OCI-LY1 (cell line): ENCODE measurements around the gene ZBTB38.

ENCODE experiments used
- H2AFZ ChIP-seq: fragments of 200-600 bp; sonication (generic), shearing (Covaris generic); 2 replicates; pipeline ENCODE4 v1.6.0; 2014; ENCODE audit warnings: antibody characterized with exemption, mild to moderate bottlenecking, low read length
- H3F3A ChIP-seq: fragments of 200-600 bp; sonication (generic), shearing (Covaris generic); 2 replicates; pipeline ENCODE4 v1.6.0; 2014; ENCODE audit warnings: mild to moderate bottlenecking, antibody characterized with exemption, low read length, moderate library complexity; ENCODE audit not compliant: insufficient read depth
- H3K27ac ChIP-seq: fragments of 200-600 bp; sonication (generic); 2 replicates; pipeline ENCODE4 v1.5.1; 2014; ENCODE audit warnings: low read length, mixed run types, mild to moderate bottlenecking, low read depth; ENCODE audit not compliant: poor library complexity, severe bottlenecking
- H3K27me3 ChIP-seq: fragments of 200-600 bp; sonication (generic); 2 replicates; pipeline ENCODE4 v1.6.0; 2014; ENCODE audit warnings: antibody characterized with exemption, mild to moderate bottlenecking, low read length, moderate library complexity; ENCODE audit not compliant: insufficient read depth
- H3K36me3 ChIP-seq: fragments of 200-600 bp; sonication (generic); 2 replicates; pipeline ENCODE4 v1.6.1; 2014; ENCODE audit warnings: mild to moderate bottlenecking, antibody characterized with exemption, low read length, moderate library complexity, mixed read lengths; ENCODE audit not compliant: insufficient read depth
- H3K4me1 ChIP-seq: fragments of 200-600 bp; sonication (generic); 2 replicates; pipeline ENCODE4 v1.5.1; 2014; ENCODE audit warnings: mild to moderate bottlenecking, low read length, moderate library complexity; ENCODE audit not compliant: insufficient read depth, severe bottlenecking
- H3K4me2 ChIP-seq: fragments of 200-600 bp; sonication (generic), shearing (Covaris generic); 2 replicates; pipeline ENCODE4 v1.6.1; 2014; ENCODE audit warnings: low read length
- H3K4me3 ChIP-seq: fragments of 200-600 bp; sonication (generic); 2 replicates; pipeline ENCODE4 v1.5.1; 2014; ENCODE audit warnings: low read length, low read depth, mild to moderate bottlenecking, mixed read lengths; ENCODE audit not compliant: poor library complexity, severe bottlenecking
- H3K79me2 ChIP-seq: fragments of 200-600 bp; shearing (Covaris generic); 2 replicates; pipeline ENCODE4 v1.6.1; 2016; ENCODE audit warnings: mixed run types, low read length, mixed read lengths; ENCODE audit not compliant: insufficient read depth
- H3K9ac ChIP-seq: fragments of 200-600 bp; sonication (generic), shearing (Covaris generic); 2 replicates; pipeline ENCODE4 v1.6.1; 2014; ENCODE audit warnings: mild to moderate bottlenecking, low read length, mixed read lengths
- H3K9me2 ChIP-seq: fragments of 200-600 bp; sonication (generic), shearing (Covaris generic); 2 replicates; pipeline ENCODE4 v1.6.1; 2014; ENCODE audit warnings: low read depth, mild to moderate bottlenecking, low read length, mixed read lengths
- H3K9me3 ChIP-seq: fragments of 200-600 bp; shearing (Covaris generic); 2 replicates; pipeline ENCODE4 v1.6.1; 2014; ENCODE audit warnings: low read length, mixed read lengths
- H4K20me1 ChIP-seq: fragments of 200-600 bp; sonication (generic), shearing (Covaris generic); 2 replicates; pipeline ENCODE4 v1.6.0; 2016; ENCODE audit warnings: mild to moderate bottlenecking, low read length; ENCODE audit not compliant: insufficient read depth
- CTCF ChIP-seq: fragments of 200-600 bp; sonication (generic), shearing (Covaris generic); IDR thresholded peaks from 2 replicates; pipeline ENCODE4 v1.5.1; 2017; ENCODE audit warnings: mild to moderate bottlenecking, antibody characterized with exemption, low read length, moderate library complexity, mixed read lengths
- EZH2 ChIP-seq: fragments of 200-600 bp; sonication (generic), shearing (Covaris generic); IDR thresholded peaks from 2 replicates; pipeline ENCODE4 v1.8.0; 2017; ENCODE audit warnings: borderline replicate concordance, mixed run types, mild to moderate bottlenecking, antibody characterized with exemption, low read length, moderate library complexity, mixed read lengths

The ZBTB38 gene

GRCh38 chr3:141387516-141387915 lies 19.2 kb downstream of the ZBTB38 start:
- Histone ChIP-seq H3K9ac (peak overlapping the region; percentile 93), H3K4me3 (peak overlapping the region; percentile 76), H4K20me1 (no peaks in the 10 kb centered on the region), H3K4me1 (peaks cover 91% of the 10 kb centered on the region), H3K4me2 (peak overlapping the region; percentile 96), H3K9me3 (no peaks in the 10 kb centered on the region), H2AFZ (no peak overlapping the region), H3K27me3 (no peaks in the 10 kb centered on the region), H3K9me2 (no peaks in the 10 kb centered on the region), H3K79me2 (peaks cover 40% of the 10 kb centered on the region; the same call in 1 of the 2 replicates), H3K27ac (peak overlapping the region; percentile 97), H3K36me3 (no peaks in the 10 kb centered on the region), H3F3A (0 out of 2 replicates have a peak, but pooled peaks cover 8% of the 10 kb centered on the region)
- TF ChIP-seq CTCF = no peak
- TF ChIP-seq EZH2 = no peak

GRCh38 chr3:141388395-141388794 lies 20.1 kb downstream of the ZBTB38 start:
- Histone ChIP-seq H4K20me1 (no peaks in the 10 kb centered on the region), H3K9ac (peak overlapping the region; percentile 93), H3K27ac (peak overlapping the region; percentile 97), H3K36me3 (no peaks in the 10 kb centered on the region), H3K9me3 (no peaks in the 10 kb centered on the region), H3K79me2 (peaks cover 40% of the 10 kb centered on the region; the same call in 1 of the 2 replicates), H3F3A (0 out of 2 replicates have a peak, but pooled peaks cover 8% of the 10 kb centered on the region), H2AFZ (0 out of 2 replicates have a peak overlapping the region, but pooled peaks have one; percentile 4), H3K4me2 (peak overlapping the region; percentile 96), H3K4me3 (peak overlapping the region; percentile 76), H3K4me1 (peaks cover 91% of the 10 kb centered on the region), H3K27me3 (no peaks in the 10 kb centered on the region), H3K9me2 (no peaks in the 10 kb centered on the region)
- TF ChIP-seq EZH2 (no peak), CTCF (no peak)

- Histone ChIP-seq H3K4me1 (peaks cover 87% of the 10 kb centered on the region), H3K36me3 (no peaks in the 10 kb centered on the region), H3K4me2 (peak overlapping the region; percentile 96), H3K9ac (peak overlapping the region; percentile 93), H4K20me1 (no peaks in the 10 kb centered on the region), H2AFZ (0 out of 2 replicates have a peak overlapping the region, but pooled peaks have one; percentile 4), H3K27me3 (no peaks in the 10 kb centered on the region), H3F3A (0 out of 2 replicates have a peak, but pooled peaks cover 8% of the 10 kb centered on the region), H3K9me3 (no peaks in the 10 kb centered on the region), H3K27ac (peak overlapping the region; percentile 97), H3K79me2 (peaks cover 40% of the 10 kb centered on the region; the same call in 1 of the 2 replicates), H3K4me3 (peak overlapping the region; percentile 76), H3K9me2 (no peaks in the 10 kb centered on the region)
- no peak for TF ChIP-seq EZH2
- TF ChIP-seq CTCF = no peak
Observed at GRCh38 chr3:141388823-141389621, 20.7 kb downstream of the ZBTB38 start.
